ENCODE results near the gene GET4. TPM values are rescaled to one million over a fixed set of nuclear protein-coding genes. Genes with fewer than 3 reads are reported as not detected.

GET4 gene
- total RNA-seq, 4 donors from 2014 or later, result 24.6 to 40.8 (median 30.0) TPM

DNA sequence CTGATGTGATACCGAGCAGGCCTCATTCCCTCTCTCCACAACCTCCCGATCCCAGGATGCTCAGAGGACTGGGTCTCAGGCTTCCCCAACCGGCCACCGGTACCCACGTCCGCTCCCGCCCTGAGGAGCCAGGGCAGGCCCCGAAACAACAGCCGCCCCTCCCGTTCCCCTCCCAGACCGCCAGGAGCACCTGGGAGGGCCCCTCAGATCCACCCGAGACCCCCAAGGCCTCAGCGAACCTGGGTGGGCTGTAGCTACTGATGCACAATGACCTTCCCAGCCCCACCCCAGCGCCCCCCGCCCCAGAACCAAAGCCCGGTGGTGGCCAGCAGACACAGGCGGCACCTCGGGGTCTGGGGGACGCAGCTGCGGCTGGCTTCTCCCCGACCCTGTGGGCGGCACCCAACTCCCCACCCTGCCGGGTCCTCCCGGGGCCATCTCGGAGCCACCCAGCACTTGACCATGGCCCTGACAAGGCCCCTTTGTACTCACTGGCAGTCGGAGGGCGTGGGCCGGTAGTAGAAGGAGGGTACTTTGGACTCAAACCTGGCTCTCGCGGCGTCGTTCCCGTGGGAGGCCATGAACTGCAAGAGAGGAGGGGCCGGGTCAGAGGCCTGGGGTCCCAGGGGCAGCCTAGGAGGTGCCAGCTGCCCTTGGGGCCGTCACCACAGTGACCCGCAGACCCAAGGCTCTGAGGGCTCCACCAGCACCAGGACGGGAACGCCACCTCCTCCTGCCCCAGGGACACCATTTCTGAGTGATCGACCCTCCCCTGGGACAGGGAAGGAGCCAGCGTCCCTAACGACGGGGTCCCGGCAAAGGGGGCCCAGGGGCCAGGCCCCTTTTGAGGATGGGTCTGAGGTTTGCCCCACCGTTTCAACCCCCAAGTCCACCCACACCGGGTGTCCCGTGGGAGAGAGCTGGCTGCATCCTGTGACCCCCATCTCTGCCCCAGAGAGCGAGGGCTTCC lies 50.0 kb downstream of the GET4 start:
- intact Hi-C loops (cut with DNase I; ENCODE audit: low total_unique reads), result no loop called here
- peak in 1 of 2 donors; percentile 8 for DNase-seq
- H3K27me3 ChIP-seq, result peaks cover 0 to 11% (median 0%) of the 10 kb centered on the region in 3 donors
- H3K36me3 ChIP-seq, result no peaks in the 10 kb centered on the region
- H3K4me1 ChIP-seq, result no peaks in the 10 kb centered on the region
- in situ Hi-C loops (cut with MboI; ENCODE audit: low sequenced_read_pairs in 4 of 4), result no loop called here
- no peaks in the 10 kb centered on the region for H3K9me3 ChIP-seq
- TF ChIP-seq, protein P1, sequence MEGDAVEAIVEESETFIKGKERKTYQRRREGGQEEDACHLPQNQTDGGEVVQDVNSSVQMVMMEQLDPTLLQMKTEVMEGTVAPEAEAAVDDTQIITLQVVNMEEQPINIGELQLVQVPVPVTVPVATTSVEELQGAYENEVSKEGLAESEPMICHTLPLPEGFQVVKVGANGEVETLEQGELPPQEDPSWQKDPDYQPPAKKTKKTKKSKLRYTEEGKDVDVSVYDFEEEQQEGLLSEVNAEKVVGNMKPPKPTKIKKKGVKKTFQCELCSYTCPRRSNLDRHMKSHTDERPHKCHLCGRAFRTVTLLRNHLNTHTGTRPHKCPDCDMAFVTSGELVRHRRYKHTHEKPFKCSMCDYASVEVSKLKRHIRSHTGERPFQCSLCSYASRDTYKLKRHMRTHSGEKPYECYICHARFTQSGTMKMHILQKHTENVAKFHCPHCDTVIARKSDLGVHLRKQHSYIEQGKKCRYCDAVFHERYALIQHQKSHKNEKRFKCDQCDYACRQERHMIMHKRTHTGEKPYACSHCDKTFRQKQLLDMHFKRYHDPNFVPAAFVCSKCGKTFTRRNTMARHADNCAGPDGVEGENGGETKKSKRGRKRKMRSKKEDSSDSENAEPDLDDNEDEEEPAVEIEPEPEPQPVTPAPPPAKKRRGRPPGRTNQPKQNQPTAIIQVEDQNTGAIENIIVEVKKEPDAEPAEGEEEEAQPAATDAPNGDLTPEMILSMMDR (IDR thresholded peaks at IDR 0.05 in 4 of 5, conservative IDR thresholded peaks at IDR 0.05 in 1 of 5), result no peak
- no peak for TF ChIP-seq POLR2A (IDR thresholded peaks at IDR 0.05)
- H3K4me3 ChIP-seq, result no peak overlapping the region
- no peak overlapping the region for H3K27ac ChIP-seq
- ATAC-seq, result no peak

DNA sequence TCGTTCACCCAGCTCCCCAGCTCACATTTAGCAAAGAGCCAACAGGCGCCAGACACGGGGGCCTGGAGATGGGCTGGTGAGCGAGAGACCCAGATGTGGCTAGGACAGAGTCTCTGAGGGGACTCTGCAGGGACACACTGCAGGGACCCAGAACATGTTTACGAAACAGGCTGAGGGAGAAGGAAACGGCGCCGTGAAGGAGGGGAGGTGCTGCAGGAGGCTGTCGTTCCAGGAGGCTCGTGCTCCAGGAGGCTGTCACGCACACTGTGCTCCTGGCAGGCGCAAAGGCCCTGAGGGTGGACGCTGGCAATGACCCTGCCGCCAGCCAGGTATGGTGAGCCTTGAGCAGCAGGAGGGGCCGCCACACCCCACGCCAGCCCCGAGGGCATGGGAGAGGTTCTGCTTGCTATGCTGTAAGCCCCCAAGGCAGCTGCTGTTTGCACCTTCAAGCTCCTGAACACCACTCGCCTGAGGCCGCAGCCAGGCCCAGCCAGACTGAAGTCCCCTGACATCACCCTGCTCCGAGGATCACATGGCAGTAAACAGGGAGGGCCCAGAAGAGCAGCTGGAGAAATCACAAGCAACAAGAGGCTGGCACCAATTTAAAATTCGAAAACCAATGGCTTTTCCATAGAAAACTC lies 50.8 kb downstream of the GET4 start:
- peak in 1 of 2 donors; percentile 9 for DNase-seq
- H3K27ac ChIP-seq, result no peak overlapping the region
- TF ChIP-seq POLR2A (IDR thresholded peaks at IDR 0.05), result no peak
- TF ChIP-seq, protein P1 (IDR thresholded peaks at IDR 0.05 in 4 of 5, conservative IDR thresholded peaks at IDR 0.05 in 1 of 5), result no peak
- no peaks in the 10 kb centered on the region for H3K36me3 ChIP-seq
- ATAC-seq, result no peak
- in situ Hi-C loops (cut with MboI; ENCODE audit: low sequenced_read_pairs in 4 of 4) (no loop called here), intact Hi-C loops (cut with DNase I; ENCODE audit: low total_unique reads) (no loop called here)
- no peaks in the 10 kb centered on the region for H3K9me3 ChIP-seq
- no peaks in the 10 kb centered on the region for H3K4me1 ChIP-seq
- peaks cover 0 to 8% (median 0%) of the 10 kb centered on the region in 3 donors for H3K27me3 ChIP-seq
- H3K4me3 ChIP-seq, result no peak overlapping the region

DNA sequence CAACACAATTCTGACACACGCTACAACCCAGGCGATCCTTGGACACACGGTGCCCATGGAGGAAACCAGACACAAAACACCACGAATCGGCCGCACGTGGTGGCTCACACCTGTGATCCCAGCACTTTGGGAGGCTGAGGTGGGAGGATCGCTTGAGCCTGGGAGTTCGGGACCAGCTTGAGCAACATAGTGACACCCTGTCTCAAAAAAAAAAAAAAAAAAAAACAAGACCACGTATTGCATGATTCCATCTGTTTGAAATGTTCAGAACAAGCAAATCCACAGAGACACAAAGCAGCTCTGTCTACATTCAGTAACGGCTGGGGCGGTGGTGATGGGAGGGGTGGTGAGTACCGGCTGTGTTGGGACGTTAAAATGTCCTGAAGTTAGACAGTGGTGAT lies 53.0 kb downstream of the GET4 start:
- in situ Hi-C loops (cut with MboI; ENCODE audit: low sequenced_read_pairs in 4 of 4), result no loop called here
- peak in 1 of 2 donors; percentile 3 for DNase-seq

DNA sequence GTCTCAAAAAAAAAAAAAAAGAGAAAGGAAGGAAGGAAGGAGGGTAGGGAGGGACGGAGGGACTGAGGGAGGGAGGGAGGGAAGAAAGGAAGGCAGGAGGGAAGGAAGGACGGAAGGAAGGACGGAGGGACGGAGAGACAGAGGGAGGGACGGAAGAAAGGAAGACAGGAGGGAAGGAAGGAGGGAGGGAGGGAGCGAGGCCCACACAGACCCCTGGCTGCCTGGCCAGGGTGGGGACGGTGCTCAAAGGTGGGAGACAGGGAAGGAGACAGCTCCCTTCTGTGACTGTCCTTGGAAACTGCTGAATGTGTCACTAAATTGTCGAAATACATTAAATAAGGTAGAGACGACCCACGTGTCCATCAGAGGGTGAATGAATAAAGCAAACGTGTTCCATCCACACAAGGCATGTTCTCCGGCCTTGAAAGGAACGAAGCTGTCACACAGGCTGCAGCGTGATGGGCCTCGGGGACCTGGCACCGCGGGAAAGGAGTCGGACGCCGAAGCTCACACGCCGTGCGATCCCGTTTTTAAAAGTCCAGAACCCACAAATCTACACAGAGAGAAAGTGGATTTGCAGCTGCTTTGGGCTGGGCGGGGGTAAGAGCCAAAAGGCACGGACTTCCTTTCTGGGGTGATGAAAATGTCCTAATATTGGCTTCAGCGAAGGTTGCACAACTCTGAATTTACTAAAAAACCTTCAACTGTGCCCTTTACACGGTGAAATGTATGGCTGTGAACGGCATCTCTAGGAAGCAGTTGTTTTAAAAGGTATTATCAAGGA lies 54.8 kb downstream of the GET4 start:
- TF ChIP-seq POLR2A (IDR thresholded peaks at IDR 0.05), result no peak
- TF ChIP-seq, protein P1 (IDR thresholded peaks at IDR 0.05 in 4 of 5, conservative IDR thresholded peaks at IDR 0.05 in 1 of 5), result no peak
- H3K9me3 ChIP-seq, result no peaks in the 10 kb centered on the region
- no peaks in the 10 kb centered on the region for H3K36me3 ChIP-seq
- H3K4me3 ChIP-seq, result no peak overlapping the region
- H3K27me3 ChIP-seq, result no peaks in the 10 kb centered on the region
- H3K4me1 ChIP-seq, result no peaks in the 10 kb centered on the region
- in situ Hi-C loops (cut with MboI; ENCODE audit: low sequenced_read_pairs in 4 of 4) (no loop called here), intact Hi-C loops (cut with DNase I; ENCODE audit: low total_unique reads) (no loop called here)
- DNase-seq (no peak), ATAC-seq (no peak)
- no peak overlapping the region for H3K27ac ChIP-seq

More for the DNA sequence above, 53.0 kb downstream of the GET4 start:
- Histone ChIP-seq H3K9me3 (no peaks in the 10 kb centered on the region), H3K4me1 (no peaks in the 10 kb centered on the region), H3K36me3 (no peaks in the 10 kb centered on the region), H3K27me3 (no peaks in the 10 kb centered on the region), H3K4me3 (no peak overlapping the region), H3K27ac (no peak overlapping the region)
- no peak for ATAC-seq
- intact Hi-C loops (cut with DNase I; ENCODE audit: low total_unique reads), result no loop called here
- TF ChIP-seq, protein P1 (IDR thresholded peaks at IDR 0.05 in 4 of 5, conservative IDR thresholded peaks at IDR 0.05 in 1 of 5), result no peak
- no peak for TF ChIP-seq POLR2A (IDR thresholded peaks at IDR 0.05)
